Hypothalamus (tissue), 51 donors: Measurements from ENCODE around the gene PTCH2.
"Not testable (repeated sequence)": the region's sequence is repeated elsewhere in the genome, so short reads cannot be mapped to it uniquely, and the experiment has no call there.

Experiments used
- DNase-seq, 51 donors: peaks; one replicate each; lab custom pipeline; 2025; lab: John Stamatoyannopoulos, UW

PTCH2 gene

GRCh38 chr1:44821240-44821715 is 21.8 kb downstream of the PTCH2 start:
- DNase-seq: no peak

DNA sequence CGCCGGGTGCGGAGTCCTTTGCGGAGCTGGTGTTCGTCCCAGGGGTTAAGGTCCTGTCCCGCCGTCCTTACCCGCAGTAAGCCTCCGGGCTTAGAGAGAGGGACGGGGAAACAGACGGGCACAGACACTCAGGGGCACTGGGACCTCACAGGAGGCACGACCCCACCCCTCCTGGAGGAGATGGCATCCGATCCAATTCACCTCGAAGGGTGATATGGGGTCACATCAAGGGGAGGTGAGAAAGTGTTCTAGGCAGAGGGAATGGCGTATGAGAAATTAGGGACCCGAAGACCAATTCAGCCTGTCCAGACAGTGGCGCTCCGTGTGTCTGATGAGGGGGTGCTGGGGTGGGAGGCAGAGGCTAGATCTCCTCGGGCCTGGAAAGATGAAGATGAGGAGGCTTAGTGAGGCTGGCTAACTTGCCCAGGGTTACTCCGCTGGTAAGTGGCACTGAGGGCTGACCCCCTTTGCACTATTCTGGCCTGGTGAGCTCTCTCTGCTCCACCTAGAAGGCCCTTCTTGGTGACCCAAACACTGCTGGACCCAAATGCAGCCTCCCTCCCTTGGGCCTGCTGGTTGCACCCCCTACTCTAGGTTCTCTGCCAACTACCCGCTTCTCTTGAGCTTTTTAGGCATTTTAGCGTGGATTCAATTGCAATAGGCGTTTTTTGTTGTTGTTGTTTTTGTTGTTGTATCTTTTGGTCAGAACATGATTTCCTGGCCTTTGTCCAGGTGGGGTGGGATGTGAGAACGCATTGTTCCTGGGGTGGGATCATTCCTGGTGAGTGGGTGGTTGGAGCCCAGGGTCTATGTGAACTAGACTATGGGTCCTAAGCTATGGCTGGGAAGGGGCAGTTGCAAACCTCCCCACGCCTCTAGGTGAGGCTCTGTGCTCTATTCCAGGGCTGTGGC is 22.5 kb downstream of the PTCH2 start:
- DNase-seq: peak in 2 of 51 donors; percentile 31 to 52

GRCh38 chr1:44819608-44820327 is 23.3 kb downstream of the PTCH2 start:
- DNase-seq: peak in 42 of 51 donors; percentile 20 to 86 (median 47)

DNA sequence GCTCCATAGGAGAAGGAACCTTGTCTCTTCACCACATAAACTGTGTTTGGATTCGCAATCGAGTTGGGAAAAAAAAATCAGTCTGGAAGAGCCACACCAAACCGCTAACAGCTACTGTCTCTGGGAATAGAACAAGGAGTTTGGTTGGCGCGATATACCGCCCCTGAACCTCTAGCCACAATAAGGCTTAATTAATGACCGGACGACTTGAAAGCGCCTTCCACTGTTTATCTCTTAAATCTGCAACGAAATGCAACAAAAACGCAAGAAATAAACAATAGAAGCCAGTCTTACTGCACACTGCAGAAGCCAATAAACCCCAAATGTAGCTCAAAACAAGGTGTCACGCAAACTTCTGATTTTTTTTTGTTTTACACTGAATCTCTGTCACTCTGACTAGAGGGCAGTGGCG is 23.9 kb downstream of the PTCH2 start:
- DNase-seq: no peak

DNA sequence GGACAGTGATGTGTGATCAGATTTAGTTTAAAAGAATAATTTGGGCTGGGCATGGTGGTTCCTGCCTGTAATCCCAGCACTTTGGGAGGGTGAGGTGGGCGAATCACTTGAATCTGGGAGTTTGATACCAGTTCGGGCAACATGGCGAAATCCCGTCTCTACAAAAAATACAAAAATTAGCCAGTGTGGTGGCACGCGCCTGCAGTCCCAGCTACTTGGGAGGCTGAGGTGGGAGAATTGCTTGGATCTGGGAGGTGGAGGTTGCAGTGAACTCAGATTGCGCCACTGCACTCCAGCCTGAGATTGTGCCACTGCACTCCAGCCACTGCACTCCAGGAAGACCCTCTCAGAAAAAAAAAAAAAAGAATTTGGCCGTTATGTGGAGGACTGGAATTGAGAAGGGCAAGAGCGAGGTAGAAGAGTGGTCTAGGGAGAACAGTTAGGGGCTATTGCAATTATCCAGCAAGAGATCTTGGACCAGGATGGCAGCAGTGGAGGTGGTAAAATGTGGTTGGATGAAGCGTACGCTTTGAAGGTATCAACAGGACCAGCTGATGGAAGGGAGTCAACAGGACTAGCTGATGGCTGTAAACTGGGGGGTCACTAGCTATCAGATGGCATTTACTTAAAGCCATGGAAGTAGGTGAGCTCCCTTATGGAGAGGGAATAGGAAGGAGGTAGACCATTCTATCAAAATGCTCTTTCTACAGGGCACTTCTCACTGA is 25.1 kb downstream of the PTCH2 start:
- DNase-seq: no peak

DNA sequence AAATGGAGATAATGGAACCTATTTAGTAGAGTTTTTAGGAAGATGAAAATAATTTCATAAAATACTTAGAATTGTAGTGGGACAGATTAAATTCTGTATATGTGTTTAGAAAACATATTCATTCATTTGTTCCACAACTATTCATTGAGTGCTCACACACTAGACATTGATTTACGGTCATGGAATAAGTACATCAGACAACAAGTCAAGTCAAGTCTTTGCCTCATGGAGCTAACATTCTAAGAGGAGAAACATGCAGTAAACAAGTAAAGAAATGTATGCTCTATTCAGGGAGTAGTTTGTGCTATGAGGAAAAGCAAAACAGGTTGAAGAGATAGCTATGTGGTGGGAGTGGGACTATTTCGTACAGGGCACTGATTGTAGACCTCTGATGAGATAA is 25.7 kb downstream of the PTCH2 start:
- DNase-seq: no peak

- not testable (repeated sequence) for DNase-seq
These were observed 27.1 kb downstream of the PTCH2 start for GRCh38 chr1:44815926-44816325.

GRCh38 chr1:44812822-44813543 is 30.1 kb downstream of the PTCH2 start:
- peak in 6 of 51 donors; percentile 33 to 75 (median 61) for DNase-seq

GRCh38 chr1:44811234-44811633 is 31.8 kb downstream of the PTCH2 start:
- DNase-seq: no peak

- not testable (repeated sequence) for DNase-seq
These were observed 32.3 kb downstream of the PTCH2 start for GRCh38 chr1:44810762-44811105.

DNA sequence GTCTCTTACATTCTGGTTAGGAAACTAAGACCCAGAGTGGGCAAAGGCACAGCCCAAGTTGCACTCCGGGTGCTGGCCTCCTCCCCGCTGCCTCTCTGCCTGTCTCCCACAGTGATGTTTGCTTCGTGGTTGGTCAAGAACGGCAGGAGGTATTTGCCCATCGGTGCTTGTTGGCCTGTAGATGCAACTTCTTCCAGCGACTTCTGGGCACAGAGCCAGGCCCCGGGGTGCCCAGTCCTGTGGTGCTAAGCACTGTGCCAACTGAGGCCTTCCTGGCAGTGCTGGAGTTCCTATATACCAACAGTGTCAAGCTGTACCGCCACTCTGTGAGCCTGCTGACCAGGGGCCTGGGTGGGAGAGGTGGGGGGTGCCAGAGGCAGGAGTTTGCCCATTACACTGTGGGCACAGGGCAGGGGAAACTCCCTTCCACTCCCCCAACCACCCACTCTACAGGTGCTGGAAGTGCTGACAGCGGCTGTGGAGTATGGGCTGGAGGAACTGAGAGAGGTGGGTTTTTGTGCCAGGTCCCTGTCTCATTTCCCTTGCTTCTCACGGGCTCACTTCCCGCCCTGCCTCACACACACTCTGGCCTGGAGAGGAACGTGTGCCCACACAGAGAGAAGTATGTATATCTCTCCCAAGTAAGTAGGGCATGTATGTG is 32.8 kb downstream of the PTCH2 start:
- peak in 37 of 51 donors; percentile 11 to 75 (median 43) for DNase-seq

DNA sequence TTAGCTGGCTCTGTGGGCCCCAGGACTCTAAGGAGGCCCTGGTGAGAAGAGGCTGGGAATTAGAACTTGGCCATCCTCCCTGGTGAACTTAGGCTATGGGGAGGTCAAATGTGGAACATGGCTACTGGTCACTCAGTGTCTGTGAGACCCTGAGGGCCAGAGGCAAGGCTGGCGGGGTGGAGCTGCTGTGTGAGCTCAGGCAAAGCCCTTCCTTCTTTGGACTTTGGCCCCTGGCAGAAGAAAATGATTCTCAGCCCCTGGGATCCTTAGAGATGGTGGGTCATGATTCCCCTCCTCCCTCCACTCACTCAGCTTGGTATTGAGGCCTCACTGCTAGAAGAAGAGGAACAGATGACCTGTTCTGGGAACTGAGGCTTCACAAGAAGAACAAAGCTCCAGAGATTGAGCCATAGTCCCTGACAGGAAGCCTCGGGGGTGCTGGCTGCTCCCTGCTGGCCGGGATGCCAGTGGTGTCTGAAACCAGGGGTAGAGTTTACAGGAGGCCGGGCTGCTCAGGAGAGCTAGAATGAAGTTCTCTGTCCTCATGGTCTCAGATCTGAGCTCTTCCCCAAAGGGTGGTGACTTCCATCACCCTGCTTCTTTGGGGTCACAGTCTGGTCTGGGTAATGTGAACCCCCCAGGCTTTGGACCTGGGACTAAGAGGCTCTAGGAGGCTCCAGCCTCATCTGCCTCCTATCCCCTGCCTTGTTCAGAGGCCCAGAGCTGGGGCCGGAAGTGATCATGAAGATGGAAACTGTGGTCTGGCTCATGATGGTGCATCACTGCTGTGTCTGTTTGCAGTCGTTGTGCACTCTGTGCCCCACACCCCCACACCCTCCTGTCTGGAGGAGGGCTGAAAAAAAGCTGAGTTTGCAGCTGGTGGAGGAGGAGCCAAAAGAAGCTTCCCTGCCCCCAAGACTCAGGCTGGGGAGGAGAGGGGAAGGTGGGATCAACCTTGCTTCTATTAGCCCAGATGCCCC is 33.8 kb downstream of the PTCH2 start:
- peak in 12 of 51 donors; percentile 11 to 50 (median 36) for DNase-seq

DNA sequence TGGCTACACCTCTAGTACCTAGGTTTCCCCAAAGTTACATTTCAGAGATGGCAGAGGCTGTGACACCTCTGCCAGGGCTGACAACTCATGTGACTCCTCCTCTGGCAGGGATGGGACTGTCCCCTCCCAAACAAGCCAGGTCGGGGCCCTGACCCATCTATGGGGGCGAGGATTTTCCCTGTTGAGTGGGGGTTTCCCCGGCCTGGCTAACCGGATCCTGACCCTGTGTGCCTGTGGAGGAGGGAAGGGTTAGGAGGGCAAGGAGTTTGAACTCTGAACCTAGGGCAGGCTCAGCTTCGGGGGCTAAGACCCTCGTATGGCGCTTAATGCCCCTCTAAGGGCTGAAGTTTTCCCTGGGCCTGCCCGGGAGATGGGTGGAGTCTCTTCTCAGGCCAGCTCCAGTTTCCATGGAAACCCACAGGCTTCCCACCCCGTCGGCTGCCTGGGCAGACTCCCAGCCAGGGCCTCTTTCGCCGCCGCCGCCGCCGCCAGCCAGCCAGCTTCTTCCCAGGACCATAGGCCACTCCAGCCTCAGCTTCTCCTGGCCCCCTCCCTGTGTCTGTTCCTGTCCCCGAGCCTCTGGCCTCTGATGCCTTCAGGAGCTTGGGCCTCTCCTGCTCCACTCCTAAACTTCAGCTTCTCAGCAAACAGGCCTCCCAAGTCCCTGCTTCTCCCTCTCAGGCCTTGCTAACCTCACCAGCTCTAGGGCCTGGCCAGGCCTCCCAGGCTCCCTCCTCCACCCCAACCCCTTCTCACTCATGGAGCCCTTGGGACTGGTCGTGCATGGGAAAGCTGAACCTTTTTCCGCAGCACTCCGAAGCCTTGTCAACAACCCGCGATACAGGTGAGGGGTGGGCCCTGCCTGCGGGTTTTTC is 34.8 kb downstream of the PTCH2 start, which contains the start of gene BTBD19:
Gene BTBD19, plus strand, starts transcription at position 461 of the 875 bp plus-strand sequence. Its CDS starts 298 bp downstream, at position 759.
- DNase-seq: peak in 47 of 51 donors; percentile 11 to 87 (median 67)

- peak in 48 of 51 donors; percentile 31 to 92 (median 67) for DNase-seq
These were observed 35.5 kb downstream of the PTCH2 start for GRCh38 chr1:44807364-44808062.

DNA sequence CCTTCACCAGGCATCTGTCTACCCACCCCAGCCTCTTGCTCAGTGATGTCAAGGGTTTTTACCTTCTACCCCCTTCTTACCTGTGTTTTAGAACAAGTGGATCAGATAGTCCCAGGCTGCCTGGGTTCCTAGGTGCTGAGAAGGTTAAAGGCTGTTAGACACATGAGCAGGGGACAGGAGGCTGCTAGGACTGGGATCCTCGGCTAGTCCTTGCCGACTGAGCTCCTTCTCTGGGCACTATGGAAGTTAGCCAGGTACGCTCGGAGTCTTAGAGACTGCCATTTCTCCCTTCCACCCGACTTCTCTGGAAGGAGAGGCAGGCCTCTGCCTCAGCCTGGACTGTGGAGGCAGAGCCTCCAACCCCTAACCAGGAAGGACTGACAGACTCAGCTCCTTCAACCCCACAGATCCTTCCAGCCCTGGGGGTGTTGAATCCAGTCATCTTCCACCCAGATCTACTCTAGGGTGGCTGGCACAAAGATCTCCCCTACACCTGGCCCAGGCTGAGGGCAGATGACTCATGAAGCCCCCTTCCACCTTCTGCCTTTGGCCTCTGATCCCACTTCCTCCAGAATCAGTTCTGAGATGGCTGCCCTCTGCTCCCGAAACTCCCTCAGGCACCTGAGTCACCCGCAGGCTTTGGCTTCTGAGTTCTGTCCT is 36.2 kb downstream of the PTCH2 start, which contains the start of gene DYNLT4:
Gene DYNLT4, minus strand, starts transcription at position 648 of the 660 bp plus-strand sequence. CDS start 683 bp downstream, outside the sequence.
- no peak for DNase-seq
